Glomerular visceral epithelial cell (primary cell): ENCODE measurements around the gene OR2H1.

ENCODE experiments used
- DNase-seq: peaks from one replicate; pipeline ENCODE4 v3.0.0-alpha.2; 2016; ENCODE audit errors: extremely low spot score

OR2H1 gene

DNA sequence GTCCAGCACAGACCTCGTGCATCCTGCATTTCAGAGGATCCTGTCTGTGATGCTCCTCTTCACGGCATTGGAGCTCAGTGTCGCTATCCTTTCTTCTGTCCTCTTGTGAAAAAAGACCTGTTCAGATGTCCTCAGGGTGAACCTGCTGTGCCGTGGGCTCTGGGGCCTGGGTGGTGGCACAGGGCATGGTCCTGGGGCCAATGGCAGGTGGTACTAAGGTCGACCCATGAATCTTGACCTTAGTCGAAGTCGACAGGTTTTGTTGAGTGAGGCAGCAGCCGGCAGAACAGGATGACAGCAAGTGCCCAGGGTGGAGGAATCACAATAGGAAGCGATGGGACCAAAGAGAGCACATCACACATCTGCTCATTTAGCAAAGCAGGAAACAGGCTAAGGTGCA is 52.8 kb downstream of the OR2H1 start:
- DNase-seq = no peak

DNA sequence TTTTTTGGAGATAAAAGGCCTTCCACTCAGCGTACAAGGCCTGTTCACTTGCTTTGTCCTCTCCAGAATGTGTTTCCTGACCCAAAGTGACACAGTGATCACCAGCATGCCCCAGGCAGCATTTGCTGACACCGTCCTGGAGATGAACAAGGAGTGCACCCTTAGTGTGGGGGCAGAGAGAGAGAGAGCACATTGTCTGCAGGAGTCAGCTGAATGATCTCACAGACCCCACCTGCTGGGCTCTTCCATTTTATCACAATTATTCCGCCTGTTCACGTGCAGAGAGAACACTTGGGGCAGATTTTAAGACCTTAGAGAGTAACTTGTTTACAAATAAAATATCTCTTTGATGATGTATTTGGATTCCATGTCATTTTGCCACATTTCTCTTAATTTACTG is 53.2 kb downstream of the OR2H1 start:
- peak; percentile 14 for DNase-seq

DNA sequence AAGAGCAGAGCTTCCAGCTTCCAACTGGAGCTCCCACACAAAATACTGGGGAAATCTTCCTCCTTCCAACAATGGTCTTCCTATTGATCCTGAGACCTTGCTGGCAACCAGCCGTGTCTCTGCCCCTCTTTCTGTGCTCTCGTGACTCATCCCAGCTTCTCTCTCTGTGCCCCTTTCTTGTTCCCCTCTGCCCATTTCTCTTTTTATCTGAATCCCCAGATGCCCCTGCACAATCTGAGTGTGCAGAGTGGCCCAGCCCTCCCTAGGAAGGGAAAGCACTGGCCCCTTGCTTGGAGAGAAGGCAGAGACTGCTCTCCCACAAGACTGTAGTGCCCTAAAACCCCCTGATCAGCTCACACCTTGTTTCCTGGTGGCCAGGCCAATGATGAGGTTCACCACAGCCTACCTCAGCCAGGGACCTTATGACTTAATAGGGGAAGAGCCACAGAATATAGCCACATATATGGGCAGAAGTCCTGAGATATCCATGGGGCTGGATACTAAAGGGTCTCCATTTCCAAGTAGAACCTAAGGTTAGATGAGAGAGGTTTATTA is 53.9 kb downstream of the OR2H1 start:
- DNase-seq = no peak
